Type B pancreatic cell (in vitro differentiated cells): Measurements from ENCODE around the gene ARHGEF17. TPM values are rescaled to one million over a fixed set of nuclear protein-coding genes. Genes with fewer than 3 reads are reported as not detected.

Experiments used
- DNase-seq: peaks from one replicate; pipeline ENCODE4 v3.0.0; 2021; ENCODE audit warnings: mixed read lengths; ENCODE audit not compliant: unreplicated experiment; ENCODE audit errors: extremely low spot score
- H3K27ac Mint-ChIP-seq: 2 replicates; pipeline ENCODE4 v1.8.0; 2021; ENCODE audit warnings: mild to moderate bottlenecking, mixed read lengths
- H3K27me3 Mint-ChIP-seq: 2 replicates; pipeline ENCODE4 v1.8.0; 2021; ENCODE audit warnings: mixed read lengths
- H3K36me3 Mint-ChIP-seq: 2 replicates; pipeline ENCODE4 v1.8.0; 2021; ENCODE audit warnings: mixed read lengths
- H3K4me1 Mint-ChIP-seq: one replicate; pipeline ENCODE4 v1.8.0; 2021; ENCODE audit warnings: mixed read lengths; ENCODE audit not compliant: unreplicated experiment
- H3K4me3 Mint-ChIP-seq: 2 replicates; pipeline ENCODE4 v1.8.0; 2021; ENCODE audit warnings: mild to moderate bottlenecking, mixed read lengths
- H3K9me3 Mint-ChIP-seq: 2 replicates; pipeline ENCODE4 v1.8.0; 2021; ENCODE audit warnings: mixed read lengths
- total RNA-seq: library from RNA; stranded (reverse); gene quantifications from 2 replicates; pipeline ENCODE4 v1.2.1, GENCODE V29; 2021; ENCODE audit warnings: low replicate concordance
- TF ChIP-seq, protein P1 (sequence below): fragments of 200-600 bp; sonication (generic); conservative IDR thresholded peaks from 2 replicates; pipeline ENCODE4 v1.5.0; 2021; ENCODE audit warnings: antibody characterized with exemption, mild to moderate bottlenecking

Gene ARHGEF17
- total RNA-seq, 1 donor from 2014 or later: 69.7 TPM

DNA sequence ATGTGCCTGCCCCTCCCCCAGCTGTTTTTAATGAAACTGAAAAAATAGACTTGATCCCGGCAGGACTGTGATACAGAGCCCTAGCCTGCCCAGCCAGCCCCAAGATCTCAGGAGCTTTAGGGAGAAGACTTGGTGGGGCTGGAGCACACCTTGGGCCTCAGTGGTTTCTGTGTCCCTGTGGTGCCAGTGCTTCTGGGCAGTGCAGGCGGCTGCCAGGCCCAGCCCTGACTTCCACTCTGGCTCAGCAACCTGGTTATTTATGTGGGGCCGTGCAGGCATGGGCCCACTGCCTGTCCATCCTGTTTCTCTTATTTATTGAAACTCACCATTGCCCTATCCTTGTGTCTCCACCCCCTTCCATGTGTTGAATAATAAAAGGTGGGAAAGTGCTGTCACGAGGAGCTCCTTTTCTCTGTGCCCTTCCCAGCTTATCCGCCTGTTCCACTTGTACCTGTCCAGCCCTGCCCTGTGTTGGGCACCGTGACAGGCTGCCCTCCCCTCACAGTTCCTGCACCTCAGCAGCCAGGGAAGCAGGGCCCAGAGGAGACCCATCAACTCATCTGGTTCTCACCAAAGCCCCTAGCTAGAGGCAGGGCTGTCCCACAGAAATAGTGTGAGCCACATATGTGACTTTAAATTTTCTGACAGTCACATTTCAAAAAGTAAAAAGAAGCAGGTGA is 88.3 kb downstream of the ARHGEF17 start:
- TF ChIP-seq, protein P1, sequence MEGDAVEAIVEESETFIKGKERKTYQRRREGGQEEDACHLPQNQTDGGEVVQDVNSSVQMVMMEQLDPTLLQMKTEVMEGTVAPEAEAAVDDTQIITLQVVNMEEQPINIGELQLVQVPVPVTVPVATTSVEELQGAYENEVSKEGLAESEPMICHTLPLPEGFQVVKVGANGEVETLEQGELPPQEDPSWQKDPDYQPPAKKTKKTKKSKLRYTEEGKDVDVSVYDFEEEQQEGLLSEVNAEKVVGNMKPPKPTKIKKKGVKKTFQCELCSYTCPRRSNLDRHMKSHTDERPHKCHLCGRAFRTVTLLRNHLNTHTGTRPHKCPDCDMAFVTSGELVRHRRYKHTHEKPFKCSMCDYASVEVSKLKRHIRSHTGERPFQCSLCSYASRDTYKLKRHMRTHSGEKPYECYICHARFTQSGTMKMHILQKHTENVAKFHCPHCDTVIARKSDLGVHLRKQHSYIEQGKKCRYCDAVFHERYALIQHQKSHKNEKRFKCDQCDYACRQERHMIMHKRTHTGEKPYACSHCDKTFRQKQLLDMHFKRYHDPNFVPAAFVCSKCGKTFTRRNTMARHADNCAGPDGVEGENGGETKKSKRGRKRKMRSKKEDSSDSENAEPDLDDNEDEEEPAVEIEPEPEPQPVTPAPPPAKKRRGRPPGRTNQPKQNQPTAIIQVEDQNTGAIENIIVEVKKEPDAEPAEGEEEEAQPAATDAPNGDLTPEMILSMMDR: no peak
- no peaks in the 10 kb centered on the region for H3K27me3 Mint-ChIP-seq
- no peaks in the 10 kb centered on the region for H3K9me3 Mint-ChIP-seq
- H3K36me3 Mint-ChIP-seq: no peaks in the 10 kb centered on the region
- no peaks in the 10 kb centered on the region for H3K4me1 Mint-ChIP-seq
- H3K4me3 Mint-ChIP-seq: no peak overlapping the region
- no peak for DNase-seq
- H3K27ac Mint-ChIP-seq: no peak overlapping the region

GRCh38 chr11:73396985-73397384 is 88.9 kb downstream of the ARHGEF17 start:
- TF ChIP-seq, protein P1: no peak
- H3K36me3 Mint-ChIP-seq: no peaks in the 10 kb centered on the region
- no peaks in the 10 kb centered on the region for H3K27me3 Mint-ChIP-seq
- DNase-seq: no peak
- H3K4me1 Mint-ChIP-seq: no peaks in the 10 kb centered on the region
- no peak overlapping the region for H3K27ac Mint-ChIP-seq
- H3K4me3 Mint-ChIP-seq: no peak overlapping the region
- H3K9me3 Mint-ChIP-seq: no peaks in the 10 kb centered on the region

DNA sequence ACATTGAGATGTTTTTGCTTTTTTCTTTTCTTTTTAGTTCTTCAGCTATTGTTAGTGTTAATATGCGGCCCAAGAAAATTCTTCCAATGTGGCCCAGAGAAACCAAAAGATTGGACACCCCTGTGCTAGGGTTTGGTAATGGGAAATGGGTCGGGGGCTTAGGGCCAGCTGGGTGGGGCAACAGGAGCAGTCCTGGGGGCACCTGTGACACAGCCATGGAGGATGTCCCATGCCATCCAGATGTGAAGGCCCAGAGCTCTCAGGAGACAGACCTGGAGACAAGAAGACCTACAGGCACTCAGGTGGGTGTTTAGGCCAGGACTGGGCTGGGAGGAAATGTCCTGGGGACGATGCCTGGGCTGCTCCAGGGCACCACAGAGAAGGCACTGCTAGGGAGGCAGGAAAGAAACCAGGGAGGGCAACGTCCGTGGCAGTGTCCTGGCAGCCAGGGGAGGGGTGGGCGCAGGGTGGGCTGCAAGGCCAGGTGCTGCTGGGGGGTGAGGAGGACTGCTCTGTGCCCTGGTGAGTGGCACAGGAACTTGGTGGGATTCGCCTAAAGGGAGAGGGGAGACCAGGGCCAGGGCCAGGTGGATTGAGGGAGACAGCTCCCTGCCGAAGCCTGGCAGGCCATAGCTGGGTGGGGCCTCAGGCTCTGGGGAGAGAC is 89.5 kb downstream of the ARHGEF17 start:
- Mint-ChIP-seq H3K4me3 (no peak overlapping the region), H3K27me3 (no peaks in the 10 kb centered on the region), H3K4me1 (no peaks in the 10 kb centered on the region), H3K27ac (no peak overlapping the region), H3K9me3 (no peaks in the 10 kb centered on the region), H3K36me3 (no peaks in the 10 kb centered on the region)
- DNase-seq: no peak
- TF ChIP-seq, protein P1: no peak

- DNase-seq: no peak
- TF ChIP-seq, protein P1: no peak
- no peaks in the 10 kb centered on the region for H3K36me3 Mint-ChIP-seq
- no peaks in the 10 kb centered on the region for H3K27me3 Mint-ChIP-seq
- no peaks in the 10 kb centered on the region for H3K4me1 Mint-ChIP-seq
- H3K9me3 Mint-ChIP-seq: no peaks in the 10 kb centered on the region
- no peak overlapping the region for H3K27ac Mint-ChIP-seq
- no peak overlapping the region for H3K4me3 Mint-ChIP-seq
Measured at GRCh38 chr11:73398132-73398526, 90.1 kb downstream of the ARHGEF17 start.

DNA sequence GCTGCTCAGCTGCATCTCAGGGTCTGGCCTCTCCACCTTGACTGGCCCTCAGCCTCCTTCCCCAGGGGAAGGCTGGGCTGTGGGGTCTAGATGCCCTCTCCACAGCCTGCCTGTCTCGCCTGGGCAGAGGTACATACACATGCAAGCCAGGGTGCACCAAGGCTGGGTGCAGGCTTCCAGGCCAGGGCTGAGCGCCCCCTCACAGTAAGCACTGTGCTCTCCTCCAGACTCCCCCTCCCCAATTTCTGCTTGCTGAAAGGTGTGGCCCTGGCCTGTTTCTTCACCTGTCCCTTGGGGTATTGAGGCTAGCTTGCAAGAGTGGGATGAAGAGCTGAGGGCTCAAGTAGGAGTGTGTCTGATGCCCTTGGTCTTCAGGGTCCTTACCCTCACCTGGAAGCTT is 90.6 kb downstream of the ARHGEF17 start:
- H3K9me3 Mint-ChIP-seq: no peaks in the 10 kb centered on the region
- H3K4me1 Mint-ChIP-seq: no peaks in the 10 kb centered on the region
- TF ChIP-seq, protein P1: no peak
- DNase-seq: no peak
- H3K27me3 Mint-ChIP-seq: no peaks in the 10 kb centered on the region
- H3K27ac Mint-ChIP-seq: no peak overlapping the region
- no peak overlapping the region for H3K4me3 Mint-ChIP-seq
- H3K36me3 Mint-ChIP-seq: no peaks in the 10 kb centered on the region
